Thoracic aorta (tissue), 2 donors: Measurements from ENCODE around the gene VHLL. TPM values are rescaled to one million over a fixed set of nuclear protein-coding genes. Genes with fewer than 3 reads are reported as not detected.

Experiments used
- ATAC-seq: fragments of 150-250 bp; one replicate; pipeline ENCODE4 v1.8.0; 2017; ENCODE audit warnings: low read depth; ENCODE audit not compliant: insufficient number of reproducible peaks, low FRiP score
- DNase-seq: peaks from one replicate; pipeline ENCODE4 v3.0.0-alpha.2; 2020; ENCODE audit warnings: low spot score
- H3K27ac ChIP-seq, 2 donors: fragments of 200-600 bp; sonication (generic); 1 replicate in 1 of 2; 2 replicates in 1 of 2; pipeline ENCODE4 v1.5.1; 2016; ENCODE audit warnings: mild to moderate bottlenecking in 2 of 2, moderate library complexity in 2 of 2
- H3K27me3 ChIP-seq: fragments of 200-600 bp; sonication (generic); replicated peaks from 2 replicates; pipeline ENCODE4 v1.6.0; 2016; ENCODE audit warnings: mild to moderate bottlenecking; ENCODE audit not compliant: insufficient read depth
- H3K36me3 ChIP-seq: fragments of 200-600 bp; sonication (generic); one replicate; pipeline ENCODE4 v1.5.1; 2016
- H3K4me1 ChIP-seq, 2 donors: fragments of 200-600 bp; sonication (generic); 1 replicate in 1 of 2; 2 replicates in 1 of 2; pipeline versions ENCODE4 v1.5.1 to v1.6.0; 2016; ENCODE audit warnings: low read depth in 2 of 2, mild to moderate bottlenecking in 1 of 2; ENCODE audit not compliant: control insufficient read depth in 1 of 2
- H3K4me3 ChIP-seq: fragments of 200-600 bp; sonication (generic); 2 replicates; pipeline ENCODE4 v1.5.1; 2016; ENCODE audit warnings: mild to moderate bottlenecking
- H3K9me3 ChIP-seq: fragments of 200-600 bp; sonication (generic); 2 replicates; pipeline ENCODE4 v1.5.1; 2016
- total RNA-seq, 2 donors: library from RNA; depleted of rRNA; stranded (reverse); fragments of >200 nt; gene quantifications; one replicate each; pipeline versions ENCODE4 v1.1.0 to v1.2.3, GENCODE V29; 2016
- TF ChIP-seq, protein P1 (sequence below): fragments of 200-600 bp; sonication (generic); IDR thresholded peaks from one replicate; pipeline ENCODE4 v1.5.1; 2019; ENCODE audit warnings: antibody characterized with exemption

VHLL gene
- total RNA-seq, 2 donors from 2014 or later: not detected

DNA sequence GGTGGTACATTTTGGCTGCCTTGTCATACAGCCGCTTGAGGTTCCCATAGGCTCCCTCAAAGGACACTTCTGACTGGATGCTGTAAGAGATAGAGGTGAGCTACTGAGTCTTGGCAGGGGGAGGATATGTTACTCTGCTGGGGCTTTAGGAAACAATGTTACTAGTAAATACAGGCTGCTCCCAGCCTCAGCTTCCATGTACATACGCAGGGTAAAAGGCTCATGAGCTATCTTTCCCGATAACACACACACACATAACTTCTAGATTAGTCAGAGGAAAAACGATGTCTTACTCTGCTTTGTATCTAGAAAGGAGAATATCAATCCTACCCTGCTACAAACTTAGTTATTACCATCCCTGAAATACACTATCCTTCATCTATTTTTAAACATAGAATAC, 30.8 kb downstream of the VHLL start:
- TF ChIP-seq, protein P1, sequence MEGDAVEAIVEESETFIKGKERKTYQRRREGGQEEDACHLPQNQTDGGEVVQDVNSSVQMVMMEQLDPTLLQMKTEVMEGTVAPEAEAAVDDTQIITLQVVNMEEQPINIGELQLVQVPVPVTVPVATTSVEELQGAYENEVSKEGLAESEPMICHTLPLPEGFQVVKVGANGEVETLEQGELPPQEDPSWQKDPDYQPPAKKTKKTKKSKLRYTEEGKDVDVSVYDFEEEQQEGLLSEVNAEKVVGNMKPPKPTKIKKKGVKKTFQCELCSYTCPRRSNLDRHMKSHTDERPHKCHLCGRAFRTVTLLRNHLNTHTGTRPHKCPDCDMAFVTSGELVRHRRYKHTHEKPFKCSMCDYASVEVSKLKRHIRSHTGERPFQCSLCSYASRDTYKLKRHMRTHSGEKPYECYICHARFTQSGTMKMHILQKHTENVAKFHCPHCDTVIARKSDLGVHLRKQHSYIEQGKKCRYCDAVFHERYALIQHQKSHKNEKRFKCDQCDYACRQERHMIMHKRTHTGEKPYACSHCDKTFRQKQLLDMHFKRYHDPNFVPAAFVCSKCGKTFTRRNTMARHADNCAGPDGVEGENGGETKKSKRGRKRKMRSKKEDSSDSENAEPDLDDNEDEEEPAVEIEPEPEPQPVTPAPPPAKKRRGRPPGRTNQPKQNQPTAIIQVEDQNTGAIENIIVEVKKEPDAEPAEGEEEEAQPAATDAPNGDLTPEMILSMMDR: no peak
- H3K4me3 ChIP-seq: no peak overlapping the region
- DNase-seq (no peak), ATAC-seq (no peak)
- no peaks in the 10 kb centered on the region for H3K9me3 ChIP-seq
- H3K27me3 ChIP-seq: no peaks in the 10 kb centered on the region
- H3K27ac ChIP-seq: no peak overlapping the region
- H3K4me1 ChIP-seq: no peaks in the 10 kb centered on the region
- H3K36me3 ChIP-seq: peaks cover 73% of the 10 kb centered on the region

DNA sequence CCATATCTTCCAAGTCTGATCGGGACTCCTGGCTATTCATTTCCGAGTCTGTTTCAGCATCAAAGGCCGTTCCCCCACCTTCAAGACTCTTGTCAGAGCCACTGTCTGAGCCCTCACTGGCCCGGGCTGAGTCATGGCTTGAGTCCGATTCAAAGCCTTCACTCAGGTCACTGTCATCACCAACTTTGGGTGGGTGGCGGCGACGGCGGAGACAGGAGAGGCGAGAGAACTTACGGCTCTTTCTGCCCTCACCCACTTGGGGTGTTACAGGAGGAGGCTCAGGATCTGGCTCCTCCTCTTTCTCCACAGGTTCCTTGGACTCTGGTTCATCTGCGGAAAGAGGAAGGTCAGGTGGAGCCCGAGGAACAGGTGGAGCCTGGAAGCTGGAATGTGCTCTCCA, 33.1 kb downstream of the VHLL start:
- DNase-seq (no peak), ATAC-seq (no peak)
- Histone ChIP-seq H3K27ac (no peak overlapping the region), H3K36me3 (peaks cover 78% of the 10 kb centered on the region), H3K4me1 (no peaks in the 10 kb centered on the region), H3K27me3 (no peaks in the 10 kb centered on the region), H3K9me3 (no peaks in the 10 kb centered on the region), H3K4me3 (no peak overlapping the region)
- TF ChIP-seq, protein P1: no peak

DNA sequence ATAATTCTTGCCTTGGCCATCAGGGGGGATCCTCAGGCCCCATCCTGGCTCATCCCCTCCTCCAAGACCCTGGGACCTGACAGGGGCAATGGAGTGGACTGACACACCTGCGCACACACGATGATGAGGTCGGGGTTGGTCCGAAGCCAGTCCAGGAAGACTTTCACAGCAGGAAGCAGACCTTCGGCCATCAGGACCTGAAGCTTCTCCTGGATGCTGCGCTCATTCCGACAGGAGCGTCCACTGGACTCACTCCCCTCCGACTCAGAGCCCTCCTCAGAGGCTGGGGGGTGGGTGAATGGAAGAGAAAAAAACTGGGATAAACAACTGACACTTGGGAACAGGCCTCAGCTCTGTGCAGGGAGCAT, 35.8 kb downstream of the VHLL start:
- Histone ChIP-seq H3K27ac (no peak overlapping the region), H3K9me3 (no peaks in the 10 kb centered on the region), H3K4me3 (no peak overlapping the region), H3K27me3 (no peaks in the 10 kb centered on the region), H3K4me1 (no peaks in the 10 kb centered on the region), H3K36me3 (peaks cover 88% of the 10 kb centered on the region)
- ATAC-seq: no peak
- TF ChIP-seq, protein P1: no peak
- no peak for DNase-seq

DNA sequence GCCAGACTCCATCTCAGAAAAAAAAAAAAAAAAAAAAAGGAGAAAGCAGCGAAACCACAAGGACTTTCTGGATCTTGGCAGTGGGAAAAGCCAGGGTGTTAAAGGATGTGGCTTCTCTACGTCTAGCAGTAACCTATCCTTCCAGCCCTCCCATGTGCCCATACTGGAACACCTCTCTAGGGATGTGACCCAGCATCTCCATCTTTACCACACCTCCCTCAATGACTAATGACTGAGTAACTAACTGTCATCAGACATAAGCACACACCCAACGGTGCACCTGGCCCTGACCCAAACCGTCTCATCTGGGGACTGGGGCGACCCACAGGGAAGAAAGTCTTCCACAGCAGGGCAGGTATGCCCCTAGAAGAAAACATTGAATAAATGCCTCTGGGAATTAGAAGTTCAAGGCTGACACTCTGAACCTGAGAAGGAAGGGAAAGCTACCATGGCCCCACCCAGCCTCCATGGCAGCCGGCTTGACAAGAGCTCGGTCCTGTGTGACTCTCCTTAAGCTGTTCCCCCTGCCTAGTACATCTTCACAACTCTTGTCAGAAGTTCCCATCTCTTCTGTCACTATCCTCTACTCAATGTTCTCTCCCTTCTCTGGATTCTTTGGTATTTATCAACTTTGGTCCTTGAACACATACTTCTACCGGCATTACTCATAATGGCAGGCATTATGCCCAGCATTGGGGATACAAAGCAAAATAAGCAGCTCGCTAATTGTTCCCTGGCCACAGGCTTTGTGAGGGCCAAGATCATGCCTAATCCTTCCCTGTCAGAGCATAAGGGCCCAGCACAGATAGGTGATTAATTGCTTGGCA, 36.4 kb downstream of the VHLL start:
- ATAC-seq (no peak), DNase-seq (no peak)
- no peaks in the 10 kb centered on the region for H3K27me3 ChIP-seq

DNA sequence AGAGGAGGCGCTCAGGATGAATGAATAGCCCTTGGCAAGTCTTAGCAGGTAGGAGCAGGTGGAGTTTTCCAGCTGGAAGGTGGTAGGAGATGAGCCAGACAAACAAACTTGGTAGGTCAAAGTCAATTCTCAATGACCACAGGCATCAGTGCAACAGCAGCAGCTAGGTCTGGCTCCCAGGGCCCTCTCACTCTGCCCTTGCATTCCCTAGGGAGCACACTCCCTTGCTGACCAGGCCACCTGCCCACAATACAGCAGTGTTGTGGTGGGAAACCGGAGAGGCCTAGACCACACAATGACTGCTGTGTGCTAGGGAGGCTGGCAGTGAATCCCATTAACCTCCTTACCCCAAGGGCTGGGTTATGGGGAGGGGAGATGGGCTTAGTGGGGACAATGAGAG, 38.2 kb downstream of the VHLL start:
- H3K9me3 ChIP-seq: no peaks in the 10 kb centered on the region
- no peaks in the 10 kb centered on the region for H3K27me3 ChIP-seq
- H3K27ac ChIP-seq: no peak overlapping the region
- H3K4me1 ChIP-seq: no peaks in the 10 kb centered on the region
- H3K36me3 ChIP-seq: peaks cover 78% of the 10 kb centered on the region
- H3K4me3 ChIP-seq: no peak overlapping the region
- TF ChIP-seq, protein P1: no peak
- ATAC-seq (no peak), DNase-seq (no peak)

More for the DNA sequence above, 36.4 kb downstream of the VHLL start:
- H3K27ac ChIP-seq: no peak overlapping the region
- H3K4me1 ChIP-seq: no peaks in the 10 kb centered on the region
- no peaks in the 10 kb centered on the region for H3K9me3 ChIP-seq
- TF ChIP-seq, protein P1: no peak
- peaks cover 88% of the 10 kb centered on the region for H3K36me3 ChIP-seq
- H3K4me3 ChIP-seq: no peak overlapping the region
